DMS153 (cell line): Measurements from ENCODE around the gene PCSK4.
"Not testable (repeated sequence)": the region's sequence is repeated elsewhere in the genome, so short reads cannot be mapped to it uniquely, and the experiment has no call there.

Experiments
- DNase-seq: peaks from one replicate; lab custom pipeline; 2025; lab: John Stamatoyannopoulos, UW

The PCSK4 gene

GRCh38 chr19:1522061-1522460 is 31.9 kb upstream of the PCSK4 start:
- DNase-seq, result no peak

GRCh38 chr19:1521636-1522035 is 31.5 kb upstream of the PCSK4 start:
- DNase-seq, result no peak

DNA sequence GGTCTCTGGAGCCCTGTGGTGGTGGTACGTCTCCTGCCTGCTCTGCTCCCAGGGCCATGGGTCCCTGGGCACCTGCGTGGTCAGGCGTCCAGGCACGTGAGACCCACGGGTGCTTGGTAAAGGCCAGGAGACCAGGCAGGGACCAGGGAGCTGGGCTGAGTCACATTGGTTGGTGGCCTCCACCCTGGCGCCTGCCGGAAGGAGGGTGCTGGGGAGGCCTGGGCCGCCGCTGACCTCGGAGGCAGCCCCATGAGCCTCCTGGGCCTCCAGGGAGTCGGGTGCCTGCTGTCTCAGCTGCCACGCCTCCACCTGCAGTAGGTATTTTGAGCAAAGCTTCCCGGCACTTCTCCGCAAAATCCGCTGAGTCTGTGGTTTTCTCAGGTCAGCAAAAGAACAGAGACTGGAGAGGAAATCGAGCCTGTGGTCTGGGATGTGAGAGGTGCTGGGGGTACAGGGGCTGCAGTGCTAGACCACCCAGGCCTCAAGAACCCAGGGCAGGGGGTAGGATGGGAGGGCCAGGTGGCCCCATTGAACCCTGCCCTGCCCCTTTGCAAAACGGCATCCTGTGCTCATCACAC is 30.1 kb upstream of the PCSK4 start:
- no peak for DNase-seq

- DNase-seq, result not testable (repeated sequence)
These were observed 29.7 kb upstream of the PCSK4 start for GRCh38 chr19:1519802-1520201.

- DNase-seq, result no peak
These were observed 28.3 kb upstream of the PCSK4 start for GRCh38 chr19:1518471-1518870.

GRCh38 chr19:1516395-1516753 is 26.2 kb upstream of the PCSK4 start:
- DNase-seq, result no peak

GRCh38 chr19:1514986-1515721 is 25.0 kb upstream of the PCSK4 start:
- no peak for DNase-seq

- no peak for DNase-seq
These were observed 24.1 kb upstream of the PCSK4 start for GRCh38 chr19:1514295-1514661.

DNA sequence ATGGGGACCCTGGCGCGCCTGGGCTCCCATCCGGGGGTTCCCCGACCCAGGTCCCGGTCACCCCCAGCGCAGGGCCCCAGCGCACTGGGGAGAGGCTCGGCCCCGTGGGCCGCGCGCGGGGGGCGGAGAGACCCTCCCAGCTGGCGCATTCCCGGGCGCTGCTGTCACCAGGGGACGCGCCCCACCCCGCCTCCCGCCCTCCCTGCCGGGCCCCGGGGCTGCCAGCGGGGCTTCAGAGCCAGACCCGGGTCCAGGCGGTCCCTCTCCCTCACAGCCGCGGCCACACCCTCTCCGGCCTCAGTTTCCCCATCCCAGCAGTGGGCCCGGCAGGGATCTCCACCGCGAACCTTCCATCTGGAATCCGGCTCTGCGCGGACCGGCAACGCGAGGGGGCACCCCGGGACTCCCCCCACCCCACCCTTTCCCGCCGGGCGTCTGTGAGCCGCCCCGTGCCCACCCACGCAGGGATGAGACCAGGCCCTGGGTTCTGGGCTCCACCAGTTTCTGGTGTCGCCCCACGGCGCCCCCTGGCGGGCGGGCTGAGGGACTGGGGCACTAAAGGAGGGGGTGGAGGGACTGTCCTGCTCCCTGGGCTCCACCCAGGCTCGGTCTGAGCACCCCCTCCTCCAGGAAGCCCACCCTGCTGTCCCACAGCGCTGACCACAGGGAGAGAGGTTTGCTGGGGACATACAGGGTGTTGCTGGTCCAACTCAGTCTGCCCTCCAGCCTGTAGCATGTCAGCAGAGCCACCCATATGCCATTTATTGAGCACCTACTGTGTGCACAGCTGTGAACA is 23.5 kb upstream of the PCSK4 start:
- no peak for DNase-seq

DNA sequence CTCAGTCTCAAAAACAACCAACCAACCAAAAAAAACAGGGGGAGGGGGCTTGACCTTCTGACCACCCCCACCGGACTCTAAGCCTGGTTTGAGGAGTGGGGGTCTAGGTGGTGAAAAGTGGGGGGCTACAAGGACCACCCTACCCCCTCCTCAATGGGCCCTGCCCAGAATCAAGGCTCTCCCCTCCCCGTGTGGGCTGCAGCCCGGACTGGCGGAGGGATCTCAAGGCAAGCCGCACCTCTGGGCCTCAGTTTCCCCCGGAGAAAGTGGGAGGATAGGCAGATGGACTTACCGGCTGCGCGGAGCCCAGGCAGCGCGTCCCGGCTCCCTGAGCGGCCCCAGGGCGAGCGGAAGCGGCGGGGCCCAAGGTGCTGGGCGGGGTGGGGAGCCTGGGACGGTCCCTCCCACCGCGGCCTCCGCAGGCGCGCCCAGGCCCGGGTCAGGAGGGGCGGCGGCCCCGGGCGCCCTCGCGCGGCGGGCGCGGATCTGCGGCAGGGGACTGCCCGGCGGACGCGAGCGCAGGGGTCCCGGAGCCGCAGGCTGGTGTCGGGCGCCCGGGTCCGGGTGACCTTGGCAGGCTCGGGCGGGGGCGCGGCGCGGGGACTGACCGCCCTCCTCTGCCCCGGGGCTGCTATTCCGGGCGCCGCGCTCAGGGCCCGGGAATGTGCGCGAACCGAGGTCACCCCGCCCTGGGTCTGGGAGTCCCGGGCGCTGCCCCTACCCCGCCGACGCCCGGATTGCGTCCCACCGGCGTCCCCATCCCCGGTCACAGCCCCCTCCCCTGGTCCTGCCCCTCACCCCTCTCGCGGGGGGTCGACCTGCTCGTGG is 22.7 kb upstream of the PCSK4 start, which contains the start of gene ADAMTSL5:
TSS of gene ADAMTSL5 (minus strand) at position 349 of the 828 bp plus-strand sequence. CDS start 2,076 bp downstream, outside the sequence.
- DNase-seq, result no peak

DNA sequence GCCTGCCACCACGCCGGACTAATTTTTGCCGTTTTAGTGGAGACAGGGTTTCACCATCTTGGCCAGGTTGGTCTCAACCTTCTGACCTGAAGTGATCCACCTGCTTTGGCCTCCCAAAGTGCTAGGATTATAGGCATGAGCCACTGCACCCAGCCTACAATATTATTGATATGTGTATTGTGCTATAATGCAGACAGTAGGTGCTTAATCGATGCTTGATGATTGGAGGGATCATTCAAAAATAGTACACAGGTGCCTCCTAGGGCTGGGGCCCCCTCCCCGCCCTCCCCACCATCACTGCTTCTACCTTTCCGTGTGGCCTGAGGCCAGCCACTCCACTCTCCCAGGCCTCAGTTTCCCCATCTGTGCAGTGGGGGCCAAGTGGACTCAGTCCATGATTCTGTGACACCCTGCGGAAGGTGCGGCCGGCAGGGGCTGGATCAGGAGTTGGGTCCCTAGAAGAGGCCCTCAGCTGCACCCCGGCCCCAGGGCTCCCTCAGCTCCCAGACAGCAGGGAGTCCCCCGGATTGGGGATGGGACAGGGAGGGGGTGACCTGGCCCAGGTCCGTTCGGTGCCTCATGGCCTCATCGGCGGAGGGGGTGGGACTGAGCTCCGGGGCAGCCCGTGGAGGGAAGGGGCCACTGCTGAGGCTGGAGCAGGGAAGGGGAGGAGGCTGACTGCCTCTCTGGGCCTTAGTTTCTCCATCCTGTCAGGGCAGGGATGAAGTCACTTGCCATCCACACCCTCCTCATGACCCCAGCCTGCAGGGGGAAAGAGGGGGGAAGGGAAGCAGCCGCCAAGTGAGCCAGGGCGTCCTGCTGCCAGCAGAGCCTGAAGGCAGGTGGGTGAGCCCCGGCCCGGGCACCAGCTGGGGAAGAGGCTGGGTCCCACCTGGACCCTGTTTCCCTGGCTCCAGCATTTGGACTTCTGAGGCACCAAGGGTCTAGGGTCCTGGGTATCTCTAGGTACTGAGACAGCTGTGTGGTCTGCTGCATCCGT is 21.5 kb upstream of the PCSK4 start:
- no peak for DNase-seq

DNA sequence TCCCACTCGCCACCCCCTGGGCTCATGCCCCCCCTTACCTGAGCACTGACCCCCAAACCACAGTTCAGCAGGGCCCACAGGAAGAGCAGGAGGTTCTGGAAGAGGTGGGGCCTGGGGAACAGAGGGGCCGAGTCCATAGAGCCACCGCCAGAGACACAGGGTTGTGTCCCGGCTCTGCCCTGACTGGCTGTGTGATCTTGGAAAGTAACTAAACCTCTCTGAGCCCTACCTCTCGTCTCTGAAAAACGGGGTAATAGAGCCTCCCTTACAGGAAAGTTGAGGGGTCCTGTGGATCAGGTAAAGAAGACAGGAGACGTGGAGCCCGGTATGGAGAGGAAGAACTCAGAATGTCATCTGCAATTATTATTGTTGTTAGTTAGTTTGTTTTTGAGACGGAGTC is 20.7 kb upstream of the PCSK4 start:
- DNase-seq, result no peak

DNA sequence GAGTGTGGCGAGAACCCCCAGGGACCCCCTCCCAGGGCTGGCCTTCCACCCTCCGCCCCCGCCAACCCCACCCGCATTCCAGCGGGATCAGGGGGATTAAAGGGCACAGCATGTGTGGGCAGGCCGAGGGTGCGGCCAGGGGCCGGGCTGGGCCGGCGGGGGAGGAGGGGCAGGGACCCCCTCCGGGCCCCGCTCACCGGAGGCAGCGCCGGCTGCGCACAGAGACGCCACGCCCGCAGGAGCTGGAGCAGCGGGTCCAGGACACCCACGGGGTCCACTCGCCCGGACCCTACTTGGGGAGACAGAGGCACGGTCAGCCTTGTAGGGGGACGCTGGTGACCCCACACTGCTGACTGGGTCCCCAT is 20.3 kb upstream of the PCSK4 start:
- DNase-seq, result no peak

DNA sequence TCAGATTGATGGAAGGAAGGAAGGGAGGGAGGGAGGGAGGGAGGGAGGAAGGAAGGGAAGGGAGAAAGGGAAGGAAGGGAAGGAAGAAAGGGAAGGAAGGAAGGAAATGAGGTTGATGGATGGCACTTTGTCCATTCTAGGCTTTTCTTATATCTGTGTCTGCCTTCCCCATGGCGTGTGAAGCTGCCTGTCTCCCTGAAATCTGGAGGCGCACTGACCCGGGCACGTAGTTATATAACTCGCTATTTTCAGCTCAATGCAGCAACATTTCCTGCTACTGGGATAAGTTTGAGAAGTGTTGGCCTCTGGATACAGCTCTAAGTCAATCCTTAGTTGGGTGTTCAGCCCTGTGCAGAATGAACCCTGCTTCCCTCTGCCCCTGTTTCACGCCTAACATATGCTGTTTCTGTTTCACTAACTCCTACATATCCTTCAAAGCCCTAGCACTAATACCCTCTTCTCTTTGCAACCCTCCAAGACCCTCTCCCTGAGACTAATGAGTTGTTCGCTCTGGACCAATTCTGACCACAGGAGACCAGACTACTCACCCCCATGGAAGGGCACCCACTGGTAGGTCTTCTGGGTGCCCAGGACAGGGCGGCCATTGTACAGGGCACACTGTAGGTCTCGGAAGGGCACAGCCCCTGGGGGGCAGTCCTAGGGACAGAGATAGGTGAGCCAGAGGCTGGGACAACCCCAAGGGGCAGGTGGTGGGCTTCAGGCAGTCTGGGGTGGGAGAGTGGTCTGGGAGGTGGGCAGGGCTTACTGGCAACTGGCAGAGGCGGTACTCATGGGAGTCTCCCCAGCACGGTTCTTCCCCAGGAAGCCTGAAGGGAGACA is 19.7 kb upstream of the PCSK4 start:
- no peak for DNase-seq

- no peak for DNase-seq
These were observed 18.3 kb upstream of the PCSK4 start for GRCh38 chr19:1508507-1508856.

DNA sequence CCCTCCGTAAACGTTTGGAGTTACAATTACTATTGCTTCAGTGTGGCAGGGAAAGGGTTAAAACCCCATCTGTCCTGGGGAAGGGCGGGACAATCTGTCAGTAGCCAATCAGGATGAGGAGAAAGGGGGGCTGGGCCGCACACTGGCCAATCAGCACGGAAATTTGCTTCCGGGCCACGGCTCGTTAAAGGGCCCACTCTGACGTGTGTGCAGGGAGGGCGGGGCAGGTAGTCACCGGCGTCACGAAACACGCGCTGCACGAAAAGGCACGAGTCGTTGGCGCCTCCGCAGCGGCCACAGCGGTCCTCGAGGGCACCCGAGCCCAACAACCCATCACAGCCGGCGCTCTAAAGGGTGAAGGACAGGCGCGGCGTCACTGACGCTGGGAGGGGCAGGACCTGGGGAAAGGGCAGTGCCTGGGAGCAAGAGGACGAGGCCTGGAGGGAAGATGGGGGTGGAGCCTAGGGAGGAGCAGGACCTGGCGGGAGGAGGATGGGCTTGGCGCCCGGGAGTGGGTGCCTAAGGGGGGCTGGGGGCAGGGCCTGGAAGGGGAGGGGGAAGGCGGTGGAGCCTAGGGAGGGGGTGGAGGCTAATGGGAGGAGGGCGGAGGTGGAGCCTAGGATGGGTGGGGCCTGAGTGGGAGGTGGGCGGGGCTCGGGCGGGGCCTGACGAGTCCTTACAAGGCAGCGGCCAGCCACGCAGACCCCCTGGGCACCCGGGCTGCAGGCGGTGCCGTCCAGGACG is 17.8 kb upstream of the PCSK4 start:
- peak; percentile 80 for DNase-seq

DNA sequence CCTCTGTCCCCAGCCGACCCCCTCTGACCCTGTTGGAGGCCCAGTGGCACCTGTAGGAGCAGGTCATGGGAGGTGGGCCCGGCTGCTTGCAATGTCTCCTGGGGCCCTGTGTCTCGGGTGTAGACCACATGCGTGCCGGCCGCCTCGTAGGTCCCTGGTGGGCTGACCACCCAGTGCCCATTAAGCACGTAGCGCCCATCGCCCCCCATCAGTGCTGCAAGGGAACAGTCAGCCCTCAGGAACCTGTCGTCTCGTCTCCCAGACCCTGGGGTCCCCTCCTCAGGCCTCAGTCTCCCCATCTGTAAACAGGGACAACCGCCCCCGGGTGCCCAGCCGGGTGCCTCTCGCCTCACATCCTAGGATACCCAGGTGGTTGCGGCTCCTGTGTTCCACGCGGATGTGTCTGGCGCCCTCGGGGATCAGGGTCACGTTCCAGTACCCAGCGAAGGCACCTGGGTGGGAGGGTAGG is 17.1 kb upstream of the PCSK4 start:
- DNase-seq, result no peak

DNA sequence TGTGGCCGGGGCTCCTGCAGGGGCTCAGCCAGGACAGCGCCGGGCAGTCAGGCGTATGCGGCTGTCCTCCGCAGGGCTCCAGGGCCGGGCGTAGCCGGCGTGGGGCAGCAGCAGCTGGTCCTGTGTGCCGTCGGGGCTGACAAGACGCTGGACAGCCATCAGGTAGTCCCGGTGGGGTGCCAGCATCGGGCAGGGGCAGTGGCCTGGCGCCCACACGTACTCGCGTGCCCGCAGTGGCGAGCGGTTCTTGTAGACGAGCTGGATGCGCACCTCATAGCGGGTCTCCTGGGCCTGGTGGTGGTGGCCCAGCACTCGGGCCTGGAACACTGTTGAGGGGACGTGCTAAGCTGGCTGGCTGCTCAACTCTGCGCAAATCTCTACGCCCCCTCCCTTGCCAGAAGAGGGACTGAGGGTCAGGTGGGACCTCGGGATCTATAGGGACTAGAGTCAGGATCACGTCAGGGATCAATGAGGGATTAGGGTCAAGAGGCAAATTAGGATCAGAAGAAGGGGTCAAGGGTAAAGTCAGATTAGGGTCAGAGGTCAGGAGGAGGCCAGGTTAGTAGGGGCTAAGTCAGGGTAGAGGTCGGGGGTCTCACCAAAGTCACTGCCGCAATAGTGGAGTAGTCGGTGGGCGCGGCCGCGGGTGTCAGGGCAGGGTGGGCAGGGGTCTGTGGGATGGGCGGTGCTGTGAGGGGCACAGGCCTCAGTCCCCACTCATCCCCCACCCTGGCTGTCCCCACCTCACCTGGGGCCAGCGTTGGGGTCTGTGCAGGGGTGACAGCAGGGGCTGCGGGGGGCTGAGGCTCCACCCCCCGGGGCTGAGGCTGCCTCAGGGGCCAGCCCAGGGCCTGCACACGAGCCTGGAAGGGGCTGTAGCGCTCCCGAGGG is 16.1 kb upstream of the PCSK4 start:
- no peak for DNase-seq
